ENCODE data around the gene EXOC3L4.

The EXOC3L4 gene

GRCh38 chr14:103156651-103157378, 62.3 kb downstream of the EXOC3L4 start:
- DNase-seq, result no peak

GRCh38 chr14:103157969-103158368, 63.4 kb downstream of the EXOC3L4 start:
- DNase-seq, result no peak

- no peak for DNase-seq
Measured at GRCh38 chr14:103158688-103159087, 64.2 kb downstream of the EXOC3L4 start.

All from stimulated activated naive CD4-positive, alpha-beta T cell treated with Interleukin-2 at 50 U/mL for 16 hours (primary cell).